ENCODE measurements around the gene PAX8. TPM values are rescaled to one million over a fixed set of nuclear protein-coding genes. Genes with fewer than 3 reads are reported as not detected.

Gene PAX8
- total and polyA plus RNA-seq, 2 experiments from 2014 or later: 0.16 TPM; not detected in 1

DNA sequence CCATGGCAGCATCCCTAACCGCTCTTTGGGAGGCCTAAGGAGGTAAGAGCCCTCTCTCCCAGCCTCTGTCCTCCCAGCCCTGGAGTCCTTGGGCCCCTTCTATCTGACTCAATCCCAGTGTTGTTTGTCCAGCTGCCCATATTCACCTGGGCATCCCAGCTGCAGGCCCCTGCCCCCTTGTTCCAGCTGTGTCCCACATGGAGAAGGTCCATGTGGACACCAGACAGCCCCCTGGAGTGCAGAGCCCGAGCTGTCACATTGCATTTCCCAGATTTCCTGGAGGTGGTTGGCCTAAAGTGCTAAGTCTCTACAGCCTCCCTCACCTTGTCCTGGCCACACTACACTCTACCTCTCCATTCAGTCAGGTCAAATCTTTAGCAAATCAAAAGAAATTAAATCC lies 62.4 kb downstream of the PAX8 start:
- H3K9me2 ChIP-seq (replicated peaks; ENCODE audit: insufficient read depth): no peaks in the 10 kb centered on the region
- H3K4me1 ChIP-seq (ENCODE audit: insufficient read depth): peaks cover 30% of the 10 kb centered on the region
- no peak overlapping the region for H3K27ac ChIP-seq
- no peaks in the 10 kb centered on the region for H3K36me3 ChIP-seq (replicated peaks; ENCODE audit: insufficient read depth, low read depth)
- H3K9me3 ChIP-seq (ENCODE audit: low read depth): no peaks in the 10 kb centered on the region
- no peak overlapping the region for H2AFZ ChIP-seq
- no peak overlapping the region for H3K4me2 ChIP-seq
- H3K79me2 ChIP-seq: no peaks in the 10 kb centered on the region
- 93% methylated on average over 2 of the region's 2 CpGs for WGBS (ENCODE audit: low lambda C conversion rate, missing lambda C conversion rate)
- DNase-seq (ENCODE audit: low spot score): no peak
- H3K4me3 ChIP-seq: no peak overlapping the region
- TF ChIP-seq EZH2 (IDR thresholded peaks at IDR 0.05; ENCODE audit: borderline replicate concordance) (no peak), EZH2phosphoT487 (IDR thresholded peaks at IDR 0.05; ENCODE audit: low read depth, severe bottlenecking, unreplicated experiment) (no peak)
- TF ChIP-seq, protein P1, sequence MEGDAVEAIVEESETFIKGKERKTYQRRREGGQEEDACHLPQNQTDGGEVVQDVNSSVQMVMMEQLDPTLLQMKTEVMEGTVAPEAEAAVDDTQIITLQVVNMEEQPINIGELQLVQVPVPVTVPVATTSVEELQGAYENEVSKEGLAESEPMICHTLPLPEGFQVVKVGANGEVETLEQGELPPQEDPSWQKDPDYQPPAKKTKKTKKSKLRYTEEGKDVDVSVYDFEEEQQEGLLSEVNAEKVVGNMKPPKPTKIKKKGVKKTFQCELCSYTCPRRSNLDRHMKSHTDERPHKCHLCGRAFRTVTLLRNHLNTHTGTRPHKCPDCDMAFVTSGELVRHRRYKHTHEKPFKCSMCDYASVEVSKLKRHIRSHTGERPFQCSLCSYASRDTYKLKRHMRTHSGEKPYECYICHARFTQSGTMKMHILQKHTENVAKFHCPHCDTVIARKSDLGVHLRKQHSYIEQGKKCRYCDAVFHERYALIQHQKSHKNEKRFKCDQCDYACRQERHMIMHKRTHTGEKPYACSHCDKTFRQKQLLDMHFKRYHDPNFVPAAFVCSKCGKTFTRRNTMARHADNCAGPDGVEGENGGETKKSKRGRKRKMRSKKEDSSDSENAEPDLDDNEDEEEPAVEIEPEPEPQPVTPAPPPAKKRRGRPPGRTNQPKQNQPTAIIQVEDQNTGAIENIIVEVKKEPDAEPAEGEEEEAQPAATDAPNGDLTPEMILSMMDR (IDR thresholded peaks at IDR 0.05; ENCODE audit: poor library complexity): no peak
- no peaks in the 10 kb centered on the region for H4K20me1 ChIP-seq (ENCODE audit: insufficient read depth, poor library complexity, severe bottlenecking)
- H3K27me3 ChIP-seq: no peaks in the 10 kb centered on the region

DNA sequence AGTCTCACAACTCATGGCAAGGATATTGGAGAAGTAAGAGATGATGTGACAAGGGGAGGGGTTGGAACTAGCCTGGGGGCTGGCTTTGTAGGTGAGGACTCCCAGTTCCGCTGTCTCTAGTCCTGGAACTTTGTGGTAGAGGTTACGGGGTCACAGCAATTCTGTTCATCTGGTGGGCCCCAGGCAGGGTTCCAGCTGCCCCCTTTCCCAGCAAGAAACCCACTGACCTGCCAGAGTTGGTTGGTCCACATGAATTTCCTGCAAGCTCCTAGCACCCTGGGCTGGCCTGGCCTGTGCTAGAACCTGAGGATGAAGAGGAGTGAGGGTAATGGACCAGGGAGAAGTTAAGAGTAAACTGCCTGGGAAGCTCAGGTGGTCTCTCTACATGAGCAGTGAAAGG lies 63.7 kb downstream of the PAX8 start:
- Histone ChIP-seq H3K9me2 (replicated peaks; ENCODE audit: insufficient read depth) (no peaks in the 10 kb centered on the region), H3K79me2 (no peaks in the 10 kb centered on the region), H3K4me1 (ENCODE audit: insufficient read depth) (peaks cover 34% of the 10 kb centered on the region), H3K4me2 (no peak overlapping the region), H3K36me3 (replicated peaks; ENCODE audit: insufficient read depth, low read depth) (no peaks in the 10 kb centered on the region), H3K27ac (no peak overlapping the region), H2AFZ (no peak overlapping the region), H3K27me3 (no peaks in the 10 kb centered on the region), H3K4me3 (no peak overlapping the region), H4K20me1 (ENCODE audit: insufficient read depth, poor library complexity, severe bottlenecking) (no peaks in the 10 kb centered on the region), H3K9me3 (ENCODE audit: low read depth) (no peaks in the 10 kb centered on the region)
- TF ChIP-seq EZH2 (IDR thresholded peaks at IDR 0.05; ENCODE audit: borderline replicate concordance): no peak
- no peak for DNase-seq (ENCODE audit: low spot score)
- 93% methylated on average over 2 of the region's 2 CpGs for WGBS (ENCODE audit: low lambda C conversion rate, missing lambda C conversion rate)

DNA sequence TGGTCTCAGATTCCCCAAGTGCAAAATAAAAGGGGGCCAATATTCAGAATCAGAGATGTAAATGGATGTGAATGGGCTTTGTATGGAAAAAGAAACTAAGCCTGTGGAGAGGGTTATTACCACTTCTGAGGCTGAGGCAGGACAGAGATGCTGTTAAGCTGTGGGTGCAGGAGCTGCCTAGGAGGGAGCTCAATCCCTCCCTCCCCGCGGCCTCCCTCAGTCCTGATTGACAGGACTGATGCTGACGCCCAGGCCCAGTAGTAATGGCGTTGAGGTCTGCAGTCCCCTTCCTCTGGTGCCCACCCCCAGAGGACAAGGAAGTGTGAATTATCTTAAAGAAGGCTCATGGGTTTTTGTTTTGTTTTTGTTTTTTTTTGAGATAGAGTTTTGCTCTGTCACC lies 64.6 kb downstream of the PAX8 start:
- WGBS (ENCODE audit: low lambda C conversion rate, missing lambda C conversion rate): 82% methylated on average over 4 of the region's 4 CpGs
- H3K9me2 ChIP-seq (replicated peaks; ENCODE audit: insufficient read depth): no peaks in the 10 kb centered on the region
- no peak for TF ChIP-seq EZH2phosphoT487 (IDR thresholded peaks at IDR 0.05; ENCODE audit: low read depth, severe bottlenecking, unreplicated experiment)
- TF ChIP-seq, protein P1 (IDR thresholded peaks at IDR 0.05; ENCODE audit: poor library complexity): no peak
- TF ChIP-seq EZH2 (IDR thresholded peaks at IDR 0.05; ENCODE audit: borderline replicate concordance): no peak
- H3K27me3 ChIP-seq: no peaks in the 10 kb centered on the region
- no peak overlapping the region for H2AFZ ChIP-seq
- no peaks in the 10 kb centered on the region for H4K20me1 ChIP-seq (ENCODE audit: insufficient read depth, poor library complexity, severe bottlenecking)
- no peak overlapping the region for H3K4me2 ChIP-seq
- H3K79me2 ChIP-seq: no peaks in the 10 kb centered on the region
- peaks cover 37% of the 10 kb centered on the region for H3K4me1 ChIP-seq (ENCODE audit: insufficient read depth)
- H3K36me3 ChIP-seq (replicated peaks; ENCODE audit: insufficient read depth, low read depth): no peaks in the 10 kb centered on the region
- no peak overlapping the region for H3K27ac ChIP-seq
- H3K4me3 ChIP-seq: no peak overlapping the region
- no peak for DNase-seq (ENCODE audit: low spot score)
- H3K9me3 ChIP-seq (ENCODE audit: low read depth): no peaks in the 10 kb centered on the region

DNA sequence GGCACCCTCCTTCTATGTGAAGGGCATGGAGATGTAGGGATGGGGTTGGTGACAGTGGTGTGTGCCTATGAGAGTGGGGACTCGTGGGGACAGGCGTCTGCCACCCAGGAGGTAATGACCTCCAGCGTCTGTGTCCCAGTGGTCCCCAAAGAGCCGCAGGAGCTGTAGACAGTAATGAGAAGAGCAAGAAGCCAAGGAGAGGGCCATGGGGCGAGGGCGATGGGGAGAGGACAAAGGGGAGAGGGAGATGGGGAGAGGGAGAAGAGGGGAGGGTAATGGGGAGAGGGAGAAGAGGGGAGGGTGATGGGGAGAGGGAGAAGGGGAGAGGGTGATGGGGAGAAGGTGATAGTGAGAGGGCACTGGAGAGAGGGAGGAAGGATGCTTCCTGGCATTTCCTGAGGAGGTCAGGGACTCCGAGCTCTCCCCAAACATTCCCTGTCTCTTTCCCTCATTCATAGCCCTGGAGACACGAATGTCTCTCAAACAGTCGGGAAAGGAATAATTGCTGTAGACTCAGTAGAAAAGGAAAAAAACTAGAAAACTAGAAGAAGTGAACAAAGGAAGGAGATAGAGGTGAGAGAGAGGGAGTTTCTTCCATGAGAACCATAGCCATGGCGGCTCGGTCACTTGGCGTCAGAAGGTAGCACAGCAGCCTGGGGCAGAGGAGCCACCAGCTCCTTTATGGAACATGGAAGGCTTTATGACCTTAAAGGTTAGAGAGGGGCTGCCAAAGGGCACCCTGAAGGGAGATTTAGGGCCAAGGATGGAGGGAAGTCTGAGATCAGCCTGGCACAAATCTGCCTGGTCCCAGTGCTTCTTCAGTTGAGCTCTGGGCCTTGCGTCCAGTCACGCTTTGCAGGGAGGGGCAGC lies 65.4 kb downstream of the PAX8 start:
- no peaks in the 10 kb centered on the region for H4K20me1 ChIP-seq (ENCODE audit: insufficient read depth, poor library complexity, severe bottlenecking)
- H3K9me3 ChIP-seq (ENCODE audit: low read depth): no peaks in the 10 kb centered on the region
- TF ChIP-seq, protein P1 (IDR thresholded peaks at IDR 0.05; ENCODE audit: poor library complexity): no peak
- TF ChIP-seq EZH2 (IDR thresholded peaks at IDR 0.05; ENCODE audit: borderline replicate concordance): no peak
- no peak for TF ChIP-seq EZH2phosphoT487 (IDR thresholded peaks at IDR 0.05; ENCODE audit: low read depth, severe bottlenecking, unreplicated experiment)
- no peaks in the 10 kb centered on the region for H3K9me2 ChIP-seq (replicated peaks; ENCODE audit: insufficient read depth)
- 91% methylated on average over 12 of the region's 14 CpGs for whole genome bisulfite sequencing (ENCODE audit: low lambda C conversion rate, missing lambda C conversion rate)
- no peak overlapping the region for H3K27ac ChIP-seq
- H3K36me3 ChIP-seq (replicated peaks; ENCODE audit: insufficient read depth, low read depth): no peaks in the 10 kb centered on the region
- H3K79me2 ChIP-seq: no peaks in the 10 kb centered on the region
- H2AFZ ChIP-seq: no peak overlapping the region
- H3K27me3 ChIP-seq: no peaks in the 10 kb centered on the region
- H3K4me2 ChIP-seq: no peak overlapping the region
- no peak overlapping the region for H3K4me3 ChIP-seq
- peaks cover 33% of the 10 kb centered on the region for H3K4me1 ChIP-seq (ENCODE audit: insufficient read depth)
- no peak for DNase-seq (ENCODE audit: low spot score)

Data from hepatocyte (in vitro differentiated cells).